PFSK-1 (cell line): ENCODE measurements around the gene LITAF.

Source experiments
- FOXP2 ChIP-seq: optimal IDR thresholded peaks from 2 replicates; pipeline ENCODE3; 2011; ENCODE audit warnings: borderline replicate concordance, control low read depth, inconsistent platforms; ENCODE audit not compliant: insufficient read depth; ENCODE audit errors: extremely low read length, extremely low read depth
- POLR2AphosphoS5 ChIP-seq: IDR thresholded peaks from 2 replicates; pipeline ENCODE4 v1.6.1; 2012; ENCODE audit warnings: low read depth, mild to moderate bottlenecking, control low read depth, low read length, moderate library complexity
- REST ChIP-seq, 2 experiments: IDR thresholded peaks; 2 replicates each; pipeline versions ENCODE4 v1.6.1 to v1.8.0; 2011 to 2012; ENCODE audit warnings: low read depth in 2 of 2, low read length in 2 of 2, control low read depth in 1 of 2, inconsistent platforms in 1 of 2, mild to moderate bottlenecking in 1 of 2, moderate library complexity in 1 of 2; ENCODE audit not compliant: insufficient read depth in 1 of 2
- SIN3A ChIP-seq: IDR thresholded peaks from 2 replicates; pipeline ENCODE4 v1.6.1; 2012; ENCODE audit warnings: mild to moderate bottlenecking, low read length, moderate library complexity, borderline replicate concordance; ENCODE audit not compliant: insufficient read depth
- TAF1 ChIP-seq: IDR thresholded peaks from 2 replicates; pipeline ENCODE4 v1.6.1; 2012; ENCODE audit warnings: low read length, control low read depth, borderline replicate concordance; ENCODE audit not compliant: insufficient read depth

LITAF gene

DNA sequence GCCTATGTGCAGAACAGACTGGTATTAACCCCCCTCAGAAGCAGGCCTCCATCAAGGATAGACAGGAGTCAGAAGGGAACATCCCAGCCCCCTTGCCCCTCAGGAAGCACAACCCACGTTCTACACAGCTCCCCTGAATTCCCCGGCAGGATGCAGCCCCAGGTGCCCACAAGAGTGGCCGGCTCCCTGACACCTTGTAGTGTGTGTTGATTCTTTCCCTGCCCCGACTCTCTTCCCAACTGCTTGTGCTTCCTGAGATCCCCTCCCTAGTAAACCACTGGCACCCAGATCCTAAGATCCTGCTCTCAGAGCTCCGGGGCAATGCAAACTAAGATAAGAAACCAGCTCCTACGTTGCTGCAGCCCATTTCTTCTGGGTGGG is 34.8 kb upstream of the LITAF start:
- TF ChIP-seq REST (IDR thresholded peaks at IDR 0.05; ENCODE audit: insufficient read depth in 1 of 2, low read depth in 2 of 2, low read length in 2 of 2) (no peak), POLR2AphosphoS5 (no peak), FOXP2 (no peak), SIN3A (no peak), TAF1 (no peak)

- TF ChIP-seq REST (IDR thresholded peaks at IDR 0.05; ENCODE audit: insufficient read depth in 1 of 2, low read depth in 2 of 2, low read length in 2 of 2) (no peak), POLR2AphosphoS5 (no peak), TAF1 (no peak), SIN3A (no peak), FOXP2 (no peak)
Observed at GRCh38 chr16:11620243-11621003, 33.7 kb upstream of the LITAF start.

- no peak for TF ChIP-seq TAF1
- no peak for TF ChIP-seq POLR2AphosphoS5
- TF ChIP-seq SIN3A: no peak
- no peak for TF ChIP-seq REST (IDR thresholded peaks at IDR 0.05; ENCODE audit: insufficient read depth in 1 of 2, low read depth in 2 of 2, low read length in 2 of 2)
- TF ChIP-seq FOXP2: no peak
Observed at GRCh38 chr16:11619327-11619851, 32.7 kb upstream of the LITAF start.

DNA sequence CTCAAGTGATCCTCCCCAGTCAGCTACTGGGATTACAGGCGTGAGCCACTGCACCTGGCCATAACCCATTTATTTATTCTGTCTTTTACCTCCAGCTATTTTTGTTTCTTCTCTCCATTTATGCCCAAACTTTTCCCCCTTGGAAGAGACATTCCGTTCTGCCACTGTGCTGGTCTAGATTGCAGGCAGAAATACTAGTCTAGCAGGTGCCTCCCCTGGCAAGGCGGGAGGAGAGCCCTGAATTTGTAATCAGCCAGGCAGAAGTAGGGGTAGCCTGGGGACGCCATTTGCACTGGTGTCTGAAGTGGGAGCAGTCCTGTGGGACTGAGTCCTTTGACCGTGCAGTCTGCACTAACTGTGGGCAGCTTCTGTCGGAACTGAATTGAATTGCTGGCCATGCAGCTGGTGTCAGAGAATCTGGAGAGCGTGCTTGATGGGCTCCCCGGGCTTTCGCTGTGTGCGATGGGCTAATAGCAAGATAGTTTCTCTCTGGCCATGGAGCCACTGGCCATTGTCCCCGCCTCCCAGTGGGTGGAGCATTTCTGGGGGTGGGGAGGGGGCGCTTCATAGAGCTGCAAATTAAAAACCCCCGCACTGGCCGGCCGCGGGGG is 31.5 kb upstream of the LITAF start:
- no peak for TF ChIP-seq TAF1
- no peak for TF ChIP-seq POLR2AphosphoS5
- no peak for TF ChIP-seq FOXP2
- no peak for TF ChIP-seq SIN3A

DNA sequence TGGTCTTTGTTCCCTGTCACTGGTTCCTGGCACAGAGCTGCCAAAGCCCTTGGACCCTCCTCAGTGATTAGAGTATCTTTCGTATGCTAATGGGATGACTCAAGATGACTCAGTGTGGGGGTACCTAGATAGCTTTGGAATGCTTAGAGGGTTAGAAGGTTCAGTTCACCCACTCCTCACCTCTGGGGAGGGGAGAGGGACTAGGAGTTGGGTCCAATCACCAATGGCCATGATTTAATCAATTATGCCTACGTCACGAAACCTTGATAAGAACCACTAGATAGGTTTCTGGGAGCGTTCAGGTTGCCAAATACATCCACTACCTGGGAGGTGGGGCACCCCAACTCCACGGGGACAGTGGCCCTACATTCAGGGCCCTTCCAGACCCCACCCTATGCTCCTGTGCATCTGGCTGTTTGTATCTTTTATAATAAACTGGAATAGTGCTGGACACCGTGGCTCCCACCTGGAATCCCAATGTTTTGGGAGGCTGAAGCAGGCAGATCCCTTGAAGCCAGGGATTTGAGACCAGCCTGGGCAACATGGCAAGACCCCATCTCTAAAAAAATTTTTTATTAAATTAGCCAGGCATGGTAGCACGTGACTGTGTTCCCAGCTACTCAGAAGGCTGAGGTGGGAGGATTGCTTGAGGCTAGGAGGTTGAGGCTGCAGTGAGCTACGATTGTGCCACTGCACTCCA is 29.2 kb upstream of the LITAF start:
- no peak for TF ChIP-seq POLR2AphosphoS5

DNA sequence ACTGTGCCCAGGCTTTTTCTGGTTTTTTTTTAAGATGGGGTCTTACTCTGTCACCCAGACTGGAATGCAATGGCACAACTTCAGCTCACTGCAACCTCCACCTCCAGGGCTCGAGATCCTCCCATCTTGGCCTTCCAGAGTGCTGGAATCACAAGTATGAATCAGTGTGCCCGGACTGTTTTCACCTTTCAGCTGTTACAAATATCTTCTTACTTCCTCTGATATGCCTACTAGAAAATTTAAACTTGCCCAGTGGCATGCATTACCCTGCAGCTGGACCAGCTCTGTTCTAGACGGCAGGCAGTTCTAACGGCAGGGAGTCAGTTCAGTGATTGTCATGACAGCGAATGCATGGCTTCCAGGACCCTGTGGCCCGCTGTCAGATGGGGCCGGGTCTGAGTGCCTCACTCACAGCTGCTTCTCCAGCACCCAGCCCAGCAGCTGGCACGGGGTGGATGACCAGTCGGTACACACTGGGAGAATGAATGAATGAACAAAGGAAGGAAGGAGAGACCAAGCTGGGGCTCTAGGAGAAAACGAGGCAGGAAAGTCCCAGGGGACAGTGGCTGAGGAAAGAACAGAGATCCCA is 28.0 kb upstream of the LITAF start:
- TF ChIP-seq SIN3A (no peak), POLR2AphosphoS5 (no peak), FOXP2 (no peak), TAF1 (no peak), REST (IDR thresholded peaks at IDR 0.05; ENCODE audit: insufficient read depth in 1 of 2, low read depth in 2 of 2, low read length in 2 of 2) (no peak)
